ENCODE results near the gene MRPL22.

- no peak for TF ChIP-seq CTCF (IDR thresholded peaks at IDR 0.05)
- TF ChIP-seq POLR2AphosphoS5 (IDR thresholded peaks at IDR 0.05), result no peak
- TF ChIP-seq POLR2A (IDR thresholded peaks at IDR 0.05), result no peak
These were observed 45.0 kb upstream of the MRPL22 start for GRCh38 chr5:154895606-154896561.
